Loucy (cell line): Measurements from ENCODE around the gene PLEKHA7.

Source experiments
- CTCF ChIP-seq: fragments of 200-600 bp; sonication (generic); conservative IDR thresholded peaks from 2 replicates; pipeline ENCODE4 v1.5.1; 2014; ENCODE audit warnings: mild to moderate bottlenecking, antibody characterized with exemption, low read length
- EZH2phosphoT487 ChIP-seq: fragments of 200-600 bp; IDR thresholded peaks from 2 replicates; pipeline ENCODE4 v1.6.1; 2018; ENCODE audit warnings: antibody characterized with exemption, mild to moderate bottlenecking, moderate library complexity, borderline replicate concordance

GRCh38 chr11:16984229-16984628 is 30.0 kb downstream of the PLEKHA7 start:
- TF ChIP-seq CTCF (no peak), EZH2phosphoT487 (no peak)
